Stomach (tissue), 9 donors: ENCODE data around the gene DNER. TPM values are rescaled to one million over a fixed set of nuclear protein-coding genes. Genes with fewer than 3 reads are reported as not detected.
"Not testable (repeated sequence)": the region's sequence is repeated elsewhere in the genome, so short reads cannot be mapped to it uniquely, and the experiment has no call there.

Experiments used
- DNase-seq, 2 donors: peaks; one replicate each; pipeline versions ENCODE4 v3.0.0 to v3.0.0-alpha.2; 2013 to 2019
- H3K27ac ChIP-seq, 5 donors: fragments of 200-600 bp in 4 of 5; sonication (generic) in 4 of 5; one replicate each; pipeline ENCODE4 v1.5.1; 2013 to 2019; ENCODE audit warnings: mild to moderate bottlenecking in 1 of 5, moderate library complexity in 1 of 5
- H3K27me3 ChIP-seq, 3 donors: fragments of 200-600 bp; sonication (generic); one replicate each; pipeline ENCODE4 v1.5.1; 2017 to 2019; ENCODE audit warnings: mixed run types in 1 of 3
- H3K36me3 ChIP-seq, 4 donors: fragments of 200-600 bp; sonication (generic); 1 replicate in 3 of 4; 2 replicates in 1 of 4; pipeline ENCODE4 v1.5.1; 2016 to 2019
- H3K4me1 ChIP-seq, 4 donors: fragments of 200-600 bp; sonication (generic); one replicate each; pipeline ENCODE4 v1.5.1; 2016 to 2019
- H3K4me3 ChIP-seq, 4 donors: fragments of 200-600 bp; sonication (generic) in 3 of 4; one replicate each; pipeline ENCODE4 v1.5.1; 2016 to 2019; ENCODE audit warnings: mild to moderate bottlenecking in 1 of 4
- H3K9me3 ChIP-seq, 4 donors: fragments of 200-600 bp; sonication (generic); one replicate each; pipeline ENCODE4 v1.5.1; 2016 to 2019
- CTCF ChIP-seq, 7 experiments: fragments of 450-650 bp in 4 of 7; fragments of 200-600 bp in 3 of 7; sonication (generic) in 3 of 7; IDR thresholded peaks; one replicate each; pipeline ENCODE4 v1.5.1; 2016 to 2019; ENCODE audit warnings: antibody characterized with exemption in 7 of 7, control low read depth in 2 of 7, mild to moderate bottlenecking in 1 of 7
- EP300 ChIP-seq: sonication (generic); formaldehyde crosslinking; IDR thresholded peaks from one replicate; pipeline ENCODE4 v1.6.1; 2017; ENCODE audit warnings: antibody characterized with exemption
- POLR2A ChIP-seq, 4 donors: fragments of 450-650 bp; IDR thresholded peaks; one replicate each; pipeline ENCODE4 v1.6.1; 2016; ENCODE audit warnings: antibody characterized with exemption in 4 of 4, control low read depth in 2 of 4, mild to moderate bottlenecking in 1 of 4, moderate library complexity in 1 of 4
- POLR2AphosphoS5 ChIP-seq, 3 donors: sonication (generic); formaldehyde crosslinking; IDR thresholded peaks; one replicate each; pipeline ENCODE4 v1.6.1; 2016; ENCODE audit warnings: antibody characterized with exemption in 3 of 3
- WGBS, 5 donors: extraction: QIAGEN DNeasy Blood & Tissue Kit in 3 of 5; methylation state at CpG; one replicate each; pipeline versions ENCODE4 v1.1.5 to v1.1.7; 2013 to 2018; 5-methylcytosine and 5-hydroxymethylcytosine counted together
- intact Hi-C: fragments of 100-400 bp; cut with DNase I; formaldehyde crosslinking; loops from one replicate; pipeline ENCODE4 v1.15.1; 2023; ENCODE audit warnings: low total_unique reads
- polyA plus RNA-seq, 3 donors: library from polyadenylated mRNA; stranded (reverse); fragments of 200-250 nt; gene quantifications; one replicate each; pipeline ENCODE4 v1.2.3, GENCODE V29; 2013
- total RNA-seq, 5 donors: library from RNA; depleted of rRNA; stranded (reverse); fragments of >200 nt; gene quantifications; one replicate each; pipeline versions ENCODE4 v1.1.0 to v1.2.3, GENCODE V29; 2014 to 2016
- donor health status: healthy with polysubstance abuse.
- donor health status: Bipolar disorder and iron deficiency.
- donor health status: healthy.

Gene DNER
- total and polyA plus RNA-seq, 8 donors: 1.6 to 10.6 (median 4.9) TPM

GRCh38 chr2:229749779-229750178 is 35.4 kb upstream of the DNER start:
- Histone ChIP-seq H3K4me1 (no peaks in the 10 kb centered on the region), H3K27me3 (no peaks in the 10 kb centered on the region), H3K9me3 (no peaks in the 10 kb centered on the region), H3K4me3 (no peak overlapping the region), H3K36me3 (no peaks in the 10 kb centered on the region), H3K27ac (no peak overlapping the region)
- intact Hi-C loops: no loop called here
- no peak for DNase-seq
- TF ChIP-seq EP300 (no peak), POLR2AphosphoS5 (IDR thresholded peaks at IDR 0.05) (no peak), CTCF (IDR thresholded peaks at IDR 0.05) (no peak)
- WGBS, 5 donors: 83 to 90% (median 87%) methylated on average over 6 of the region's 6 CpGs

- H3K4me1 ChIP-seq: no peaks in the 10 kb centered on the region
- no peak overlapping the region for H3K4me3 ChIP-seq
- DNase-seq: no peak
- H3K36me3 ChIP-seq: no peaks in the 10 kb centered on the region
- 84 to 93% (median 90%) methylated on average over 3 of the region's 3 CpGs for WGBS, 5 donors
- intact Hi-C loops: no loop called here
- no peak overlapping the region for H3K27ac ChIP-seq
- H3K27me3 ChIP-seq: no peaks in the 10 kb centered on the region
- no peak for TF ChIP-seq CTCF (IDR thresholded peaks at IDR 0.05)
- TF ChIP-seq EP300: no peak
- TF ChIP-seq POLR2A (IDR thresholded peaks at IDR 0.05): no peak
- TF ChIP-seq POLR2AphosphoS5 (IDR thresholded peaks at IDR 0.05): no peak
- H3K9me3 ChIP-seq: no peaks in the 10 kb centered on the region
Observed at GRCh38 chr2:229748950-229749349, 34.6 kb upstream of the DNER start.

- DNase-seq, H3K27ac ChIP-seq, H3K36me3 ChIP-seq, H3K4me3 ChIP-seq, H3K27me3 ChIP-seq, intact Hi-C loops, H3K4me1 ChIP-seq: not testable (repeated sequence)
- H3K9me3 ChIP-seq: peaks cover 0 to 15% (median 9%) of the 10 kb centered on the region in 4 donors
- 97 to 100% (median 97%) methylated on average over 7 to 31 of the region's 35 CpGs; no CpG with 5 or more reads in 2 of the 5 donors for WGBS, 5 donors
Observed at GRCh38 chr2:229742691-229743090, 28.3 kb upstream of the DNER start.

- no peak for DNase-seq
- WGBS, 5 donors: 78 to 87% (median 86%) methylated on average over 4 of the region's 4 CpGs
- Histone ChIP-seq H3K36me3 (no peaks in the 10 kb centered on the region), H3K4me1 (no peaks in the 10 kb centered on the region), H3K9me3 (peaks cover 0 to 31% (median 18%) of the 10 kb centered on the region in 4 donors), H3K4me3 (no peak overlapping the region), H3K27me3 (no peaks in the 10 kb centered on the region), H3K27ac (no peak overlapping the region)
- TF ChIP-seq POLR2A (IDR thresholded peaks at IDR 0.05) (no peak), EP300 (no peak), CTCF (IDR thresholded peaks at IDR 0.05) (no peak), POLR2AphosphoS5 (IDR thresholded peaks at IDR 0.05) (no peak)
- intact Hi-C loops: no loop called here
Observed at GRCh38 chr2:229740279-229740678, 25.9 kb upstream of the DNER start.

GRCh38 chr2:229738024-229738625 is 23.8 kb upstream of the DNER start:
- Histone ChIP-seq H3K27ac (no peak overlapping the region), H3K27me3 (no peaks in the 10 kb centered on the region), H3K4me1 (no peaks in the 10 kb centered on the region), H3K4me3 (no peak overlapping the region), H3K36me3 (no peaks in the 10 kb centered on the region), H3K9me3 (peaks cover 0 to 31% (median 18%) of the 10 kb centered on the region in 4 donors)
- intact Hi-C loops: no loop called here
- DNase-seq: no peak
- no peak for TF ChIP-seq POLR2AphosphoS5 (IDR thresholded peaks at IDR 0.05)
- TF ChIP-seq POLR2A (IDR thresholded peaks at IDR 0.05): no peak
- TF ChIP-seq EP300: no peak
- TF ChIP-seq CTCF (IDR thresholded peaks at IDR 0.05): no peak
- WGBS, 5 donors: 83 to 90% (median 85%) methylated on average over 3 of the region's 3 CpGs
